Measurements from ENCODE around the gene LRRC28.

- TF ChIP-seq TAF1 (IDR thresholded peaks at IDR 0.05; ENCODE audit: low read depth) (no peak), EZH2 (IDR thresholded peaks at IDR 0.05; ENCODE audit: borderline replicate concordance, insufficient read depth, low read length, poor library complexity, severe bottlenecking) (no peak), POLR2AphosphoS5 (IDR thresholded peaks at IDR 0.05) (no peak), CTCF (IDR thresholded peaks at IDR 0.05; ENCODE audit: poor library complexity, severe bottlenecking) (no peak), EP300 (conservative IDR thresholded peaks at IDR 0.05; ENCODE audit: poor library complexity, severe bottlenecking) (no peak)
- TF ChIP-seq, protein P1, sequence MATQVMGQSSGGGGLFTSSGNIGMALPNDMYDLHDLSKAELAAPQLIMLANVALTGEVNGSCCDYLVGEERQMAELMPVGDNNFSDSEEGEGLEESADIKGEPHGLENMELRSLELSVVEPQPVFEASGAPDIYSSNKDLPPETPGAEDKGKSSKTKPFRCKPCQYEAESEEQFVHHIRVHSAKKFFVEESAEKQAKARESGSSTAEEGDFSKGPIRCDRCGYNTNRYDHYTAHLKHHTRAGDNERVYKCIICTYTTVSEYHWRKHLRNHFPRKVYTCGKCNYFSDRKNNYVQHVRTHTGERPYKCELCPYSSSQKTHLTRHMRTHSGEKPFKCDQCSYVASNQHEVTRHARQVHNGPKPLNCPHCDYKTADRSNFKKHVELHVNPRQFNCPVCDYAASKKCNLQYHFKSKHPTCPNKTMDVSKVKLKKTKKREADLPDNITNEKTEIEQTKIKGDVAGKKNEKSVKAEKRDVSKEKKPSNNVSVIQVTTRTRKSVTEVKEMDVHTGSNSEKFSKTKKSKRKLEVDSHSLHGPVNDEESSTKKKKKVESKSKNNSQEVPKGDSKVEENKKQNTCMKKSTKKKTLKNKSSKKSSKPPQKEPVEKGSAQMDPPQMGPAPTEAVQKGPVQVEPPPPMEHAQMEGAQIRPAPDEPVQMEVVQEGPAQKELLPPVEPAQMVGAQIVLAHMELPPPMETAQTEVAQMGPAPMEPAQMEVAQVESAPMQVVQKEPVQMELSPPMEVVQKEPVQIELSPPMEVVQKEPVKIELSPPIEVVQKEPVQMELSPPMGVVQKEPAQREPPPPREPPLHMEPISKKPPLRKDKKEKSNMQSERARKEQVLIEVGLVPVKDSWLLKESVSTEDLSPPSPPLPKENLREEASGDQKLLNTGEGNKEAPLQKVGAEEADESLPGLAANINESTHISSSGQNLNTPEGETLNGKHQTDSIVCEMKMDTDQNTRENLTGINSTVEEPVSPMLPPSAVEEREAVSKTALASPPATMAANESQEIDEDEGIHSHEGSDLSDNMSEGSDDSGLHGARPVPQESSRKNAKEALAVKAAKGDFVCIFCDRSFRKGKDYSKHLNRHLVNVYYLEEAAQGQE (IDR thresholded peaks at IDR 0.05; ENCODE audit: borderline replicate concordance): no peak
Measured at GRCh38 chr15:99321468-99321867, 70.2 kb downstream of the LRRC28 start.

All from neural cell (in vitro differentiated cells).